Activated CD8-positive, alpha-beta memory T cell treated with anti-CD3 and anti-CD28 coated beads for 4 hours (primary cell): ENCODE data around the gene IL1R2.

Experiments
- DNase-seq, 2 donors: peaks; one replicate each; pipeline ENCODE4 v3.0.0-alpha.2; 2020; ENCODE audit warnings: low read depth in 2 of 2

The IL1R2 gene

DNA sequence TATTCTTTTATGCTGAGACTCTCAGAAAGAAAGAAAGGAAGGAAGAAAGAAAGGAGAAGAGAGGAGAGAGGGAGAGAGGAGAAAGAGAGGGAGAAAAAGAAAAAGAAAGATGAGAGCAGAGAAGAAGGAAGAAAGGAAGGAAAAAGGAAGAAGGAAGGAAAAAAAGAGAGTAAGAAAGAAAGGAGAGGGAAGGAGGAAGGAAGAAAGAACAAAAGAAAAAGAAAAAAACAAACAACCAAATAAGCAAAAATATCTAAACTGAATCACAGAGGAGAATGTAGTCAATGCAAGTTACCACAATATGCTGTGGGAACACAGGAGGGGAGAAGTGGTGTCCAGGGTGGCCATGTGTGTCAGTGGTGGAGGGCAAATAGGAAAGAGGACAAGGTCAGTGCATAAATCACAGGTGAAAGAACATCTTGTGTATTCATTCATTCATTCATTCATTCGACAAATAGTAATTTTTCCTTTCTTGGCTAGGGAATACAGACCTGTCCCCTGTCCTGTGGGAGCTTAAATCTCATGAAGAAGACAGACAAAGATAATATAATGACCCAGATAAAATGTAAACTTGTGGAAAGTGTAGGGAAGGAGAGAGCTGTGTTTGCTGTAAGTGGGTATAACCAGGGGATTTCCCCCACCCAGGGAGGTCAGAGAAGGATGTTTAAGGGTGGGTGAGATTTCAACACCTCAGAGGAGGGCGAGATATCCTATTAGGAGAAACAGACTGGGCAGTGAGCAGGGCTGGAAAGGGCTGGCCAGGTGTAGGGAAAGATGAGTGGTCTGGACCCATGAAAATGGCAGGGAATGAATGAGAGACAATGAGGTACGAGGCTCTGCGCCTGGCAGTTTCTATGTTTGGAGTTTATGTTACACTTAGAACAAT, 50.7 kb downstream of the IL1R2 start:
- DNase-seq: no peak

DNA sequence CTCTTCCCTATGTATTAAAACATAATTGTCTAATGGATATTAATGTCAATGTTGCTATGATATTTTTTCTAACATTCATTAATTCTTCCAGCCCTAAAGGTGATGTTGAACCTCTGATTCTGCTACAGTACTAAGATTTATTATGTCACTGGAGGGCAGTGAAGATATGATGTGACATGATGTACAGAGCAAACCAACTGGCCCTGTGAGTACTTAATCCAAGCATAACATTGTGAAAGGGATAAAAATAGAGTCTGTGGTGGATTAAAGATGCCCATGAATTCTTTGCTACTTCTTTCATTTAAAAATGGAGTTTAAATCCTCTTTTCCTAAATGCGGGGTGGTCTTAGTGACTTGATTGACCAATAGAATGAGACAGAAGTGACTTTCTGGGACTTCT, 51.8 kb downstream of the IL1R2 start:
- DNase-seq: no peak

DNA sequence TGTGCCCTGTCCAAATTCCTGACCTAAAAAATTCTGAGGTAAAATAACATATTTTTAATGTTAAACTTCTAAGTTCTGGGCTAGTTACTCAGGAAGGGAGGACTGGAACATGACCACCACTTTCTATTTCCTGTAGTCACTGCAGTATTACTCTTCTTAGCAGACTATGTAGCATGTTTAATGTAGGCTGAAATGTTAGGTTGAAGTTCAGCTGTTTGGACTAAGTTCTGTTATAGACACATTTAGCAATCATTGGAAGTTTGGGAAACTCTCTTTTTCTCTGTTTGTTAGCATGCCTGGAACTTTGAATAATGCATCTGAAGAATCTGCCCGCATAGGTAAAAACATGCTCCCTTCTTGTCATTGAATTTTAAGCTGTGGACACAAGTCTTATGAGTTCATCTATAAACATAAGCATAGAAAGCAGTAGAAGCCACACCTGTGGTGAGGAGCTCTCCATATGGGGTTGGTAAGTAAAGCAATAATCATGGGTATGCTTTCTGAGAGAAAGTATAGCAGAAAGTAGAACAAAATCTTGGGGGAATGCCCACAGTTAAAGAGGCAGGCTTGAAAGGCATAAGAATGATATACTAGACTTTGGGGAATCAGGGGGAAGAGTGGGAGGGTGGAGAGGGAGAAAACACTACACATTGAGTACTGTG, 52.6 kb downstream of the IL1R2 start:
- no peak for DNase-seq

DNA sequence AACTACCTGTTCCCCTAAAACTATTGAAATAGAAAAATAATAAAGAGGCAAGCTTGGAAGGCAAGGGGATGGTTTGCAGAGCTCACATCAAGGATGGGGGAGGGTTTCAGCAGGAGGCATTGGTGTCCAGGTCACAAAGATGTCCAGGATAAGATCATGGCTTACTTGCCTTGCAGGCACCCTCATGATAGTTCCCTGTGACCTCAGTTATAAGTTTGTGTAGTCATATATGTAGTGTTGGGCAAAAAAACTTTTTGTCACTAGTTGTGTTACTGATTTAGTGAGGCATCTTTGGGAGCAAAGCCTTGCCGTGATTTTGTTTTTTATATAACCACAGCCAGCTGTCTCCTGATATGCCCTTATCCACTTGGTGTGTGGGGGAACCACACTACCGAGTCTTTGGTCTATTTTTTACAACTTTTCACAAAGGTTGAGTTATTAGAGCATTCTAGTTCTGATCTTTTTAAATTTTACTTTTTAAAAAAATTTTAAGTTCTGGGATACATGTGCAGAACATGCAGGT, 53.3 kb downstream of the IL1R2 start:
- DNase-seq: no peak

DNA sequence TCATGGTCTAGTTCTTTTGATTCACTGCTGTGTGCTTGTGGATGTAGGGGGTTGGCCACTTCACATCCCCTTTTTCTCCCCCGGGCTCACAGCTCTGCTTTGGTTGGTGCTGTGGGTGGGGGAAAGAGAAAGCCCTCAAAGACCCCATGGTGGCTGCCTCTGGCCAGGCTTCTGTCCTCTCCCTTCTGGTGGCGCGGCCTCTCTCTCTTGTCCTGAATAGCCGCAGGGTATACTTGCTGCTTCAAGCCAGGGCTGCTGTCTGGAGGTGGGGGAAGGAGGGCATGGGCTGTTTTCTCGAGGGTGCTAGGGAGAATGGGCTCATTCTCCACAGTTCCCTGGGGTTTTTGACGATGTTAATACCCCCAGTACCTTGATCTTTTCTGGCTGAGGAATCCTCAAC, 53.9 kb downstream of the IL1R2 start:
- no peak for DNase-seq

DNA sequence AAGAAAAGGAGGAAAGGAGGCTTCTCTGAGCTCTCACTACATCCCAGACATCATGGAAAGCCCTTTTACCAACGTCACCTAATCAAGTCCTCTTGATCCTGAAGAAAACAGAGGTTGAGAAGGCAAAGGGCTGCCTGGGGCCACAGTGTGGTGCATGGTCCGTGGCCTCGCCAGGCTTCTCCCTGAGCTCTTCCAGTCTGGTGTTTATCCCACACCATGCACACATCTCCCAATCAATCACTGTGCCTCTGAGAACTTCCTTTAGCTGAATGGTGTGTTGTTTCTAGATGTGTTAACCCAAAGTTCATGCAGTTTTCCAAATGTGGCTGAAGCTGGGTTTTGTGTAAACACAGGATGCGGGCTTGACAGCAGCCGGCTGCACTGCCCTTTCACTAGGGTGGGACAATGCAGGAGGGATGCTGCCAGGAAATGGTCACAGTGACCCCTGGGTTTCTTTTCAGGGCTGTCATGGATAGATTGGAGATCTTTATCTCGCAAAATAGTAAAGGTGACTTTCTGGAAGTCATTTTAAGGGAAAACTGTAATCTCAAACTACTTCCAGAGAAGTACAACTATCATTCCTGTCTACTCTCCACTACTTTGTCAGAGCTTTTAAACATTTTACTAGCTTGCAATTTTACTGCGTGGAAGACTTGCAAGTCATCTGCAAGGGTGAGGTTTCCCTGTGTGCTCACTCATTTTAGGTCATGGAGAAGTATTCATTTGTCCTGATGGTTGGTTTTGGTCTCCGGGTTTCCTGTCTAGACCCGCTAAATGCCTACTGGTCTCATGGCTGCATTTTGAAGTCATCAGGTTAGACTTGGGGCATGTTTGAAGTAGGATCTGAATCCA, 54.6 kb downstream of the IL1R2 start:
- DNase-seq: no peak

DNA sequence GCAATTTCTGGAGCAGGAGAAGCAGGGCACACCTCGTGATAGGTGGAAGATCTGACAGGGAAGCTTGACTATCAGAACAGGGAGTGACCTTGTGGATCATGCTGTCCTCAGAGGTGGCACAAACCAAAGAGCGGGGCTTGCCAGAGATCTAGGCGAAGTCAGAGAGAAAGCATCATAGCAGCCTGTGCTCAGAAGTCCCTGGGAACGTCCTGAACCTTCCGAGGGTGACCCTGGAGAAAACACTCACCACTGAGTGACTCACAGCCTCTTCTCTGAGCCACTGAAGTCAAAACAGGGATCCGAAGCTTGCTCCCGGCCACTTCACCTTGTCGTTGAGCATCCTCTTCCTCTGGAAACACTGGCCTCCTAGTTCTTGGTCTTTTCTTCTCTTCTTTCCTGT, 56.7 kb downstream of the IL1R2 start:
- DNase-seq: no peak

DNA sequence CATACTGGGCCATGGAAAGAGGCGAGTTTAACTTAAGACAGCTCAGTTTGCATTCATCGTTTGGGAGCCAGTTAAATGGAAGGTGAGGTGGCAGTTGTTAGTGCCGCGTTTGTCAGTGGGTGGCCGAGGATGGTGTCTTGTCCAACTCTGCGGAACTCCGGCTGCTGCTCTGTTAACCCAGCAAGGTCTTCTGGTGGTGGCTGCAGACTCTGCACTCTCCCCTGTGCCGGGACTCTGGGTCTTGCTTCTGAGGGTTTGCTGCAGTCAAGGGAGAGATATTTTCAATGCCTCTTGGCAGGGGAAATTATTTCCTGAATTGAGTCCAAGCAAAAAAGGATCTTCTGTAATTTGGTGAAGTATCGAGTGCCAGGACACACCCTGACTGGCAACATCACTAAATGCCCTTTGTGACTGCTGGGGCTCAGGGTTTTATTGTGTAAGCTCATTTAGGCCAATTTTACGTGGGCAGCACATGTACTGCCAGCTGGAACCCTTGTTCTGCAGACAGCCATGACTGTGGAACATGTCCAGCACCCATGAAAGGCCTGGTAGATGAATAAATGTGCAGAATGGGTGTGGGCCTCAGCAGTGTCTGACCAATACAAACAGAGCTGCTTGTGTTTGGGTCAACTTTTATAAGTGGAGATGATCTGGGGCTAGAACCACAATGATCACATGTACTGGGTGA, 58.1 kb downstream of the IL1R2 start:
- DNase-seq: no peak

DNA sequence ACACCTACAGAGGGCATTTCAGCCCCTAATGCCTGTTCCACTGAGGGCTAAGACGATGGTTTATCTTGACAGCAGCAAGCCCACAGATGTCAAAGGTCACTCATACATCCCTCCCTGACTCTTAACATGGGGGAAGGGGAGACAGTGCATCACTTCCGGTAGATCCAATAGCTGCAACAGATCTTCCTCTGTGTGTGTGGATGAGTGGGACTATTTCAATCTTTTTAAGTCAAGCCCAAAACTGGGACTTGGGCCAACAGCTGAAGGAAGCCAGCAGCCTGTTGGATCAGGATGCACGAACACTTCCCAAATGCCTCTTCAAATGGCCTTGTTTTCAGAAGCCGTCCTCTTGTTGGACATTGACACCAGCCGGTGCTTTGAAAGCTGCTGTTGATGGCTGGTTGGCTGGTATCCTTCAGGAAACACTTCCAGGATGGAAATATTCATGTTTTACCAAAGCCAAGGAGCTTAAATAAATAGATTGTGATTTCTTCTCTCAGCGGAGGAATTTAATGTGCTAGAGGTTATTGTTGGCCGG, 59.2 kb downstream of the IL1R2 start:
- no peak for DNase-seq

DNA sequence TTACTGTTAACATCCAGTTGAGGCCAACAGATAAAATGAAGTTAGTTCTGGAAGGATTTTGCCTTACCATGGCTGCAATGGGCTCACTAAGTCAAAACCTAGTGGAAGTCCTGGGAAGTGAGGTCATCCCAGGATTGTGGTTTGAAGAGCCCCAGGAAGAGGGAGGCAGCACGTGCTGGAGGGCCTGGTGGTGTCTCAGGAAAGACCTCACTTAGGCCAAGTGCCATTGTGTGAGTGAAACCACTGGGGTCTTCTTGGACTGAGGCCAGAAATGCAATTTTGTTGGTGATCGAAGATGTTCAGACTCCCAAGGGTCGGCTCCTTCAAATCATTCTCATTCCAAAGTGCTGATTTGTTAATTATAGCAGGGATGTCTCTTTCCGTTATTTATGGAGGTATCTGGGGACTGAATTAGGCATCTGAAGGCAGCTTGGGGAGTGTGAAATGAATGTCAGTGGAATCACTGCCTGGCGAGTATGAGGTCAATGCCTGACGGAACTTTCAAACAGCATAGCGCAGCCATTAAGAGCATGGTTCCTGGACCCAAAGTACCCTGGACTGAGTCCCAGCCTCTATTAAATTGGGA, 60.0 kb downstream of the IL1R2 start:
- DNase-seq: no peak

DNA sequence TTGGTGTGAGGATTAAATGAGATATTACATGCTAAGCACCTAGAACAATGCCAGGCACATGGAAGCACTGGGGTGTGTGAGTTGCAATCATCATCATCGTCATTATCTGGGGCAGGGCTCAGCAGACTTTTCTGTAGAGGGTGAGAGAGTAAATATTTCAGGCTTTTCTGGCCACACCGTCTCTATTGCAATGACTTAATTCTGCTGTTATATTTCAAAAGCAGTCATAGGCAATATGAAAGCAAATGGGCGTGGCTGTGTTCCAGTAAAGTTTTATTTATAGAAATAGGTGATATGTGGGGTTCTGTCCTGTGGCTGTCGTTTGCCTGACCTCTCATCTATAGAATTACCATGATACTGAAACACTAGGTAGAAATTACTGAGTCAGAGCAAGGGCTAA, 60.6 kb downstream of the IL1R2 start:
- no peak for DNase-seq

DNA sequence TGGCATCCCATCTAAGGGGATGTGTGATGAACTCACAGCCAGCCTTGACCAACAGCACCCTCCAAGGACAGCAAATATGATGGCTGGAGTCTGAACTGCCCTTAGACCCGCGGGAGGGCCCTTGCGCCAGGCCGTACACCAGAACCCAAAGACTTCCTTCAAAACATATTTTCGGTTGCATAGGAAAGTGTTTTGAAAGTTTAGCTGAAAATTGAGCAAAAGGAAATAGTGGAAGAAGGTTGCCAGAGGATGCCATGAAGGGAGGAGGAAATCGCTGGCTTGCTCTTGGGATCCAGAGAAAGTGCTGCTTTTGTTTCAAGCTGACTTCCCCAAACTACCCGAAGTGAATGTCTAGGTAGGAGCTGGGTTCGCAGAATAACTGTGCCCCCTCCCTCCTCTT, 61.3 kb downstream of the IL1R2 start:
- DNase-seq: no peak

DNA sequence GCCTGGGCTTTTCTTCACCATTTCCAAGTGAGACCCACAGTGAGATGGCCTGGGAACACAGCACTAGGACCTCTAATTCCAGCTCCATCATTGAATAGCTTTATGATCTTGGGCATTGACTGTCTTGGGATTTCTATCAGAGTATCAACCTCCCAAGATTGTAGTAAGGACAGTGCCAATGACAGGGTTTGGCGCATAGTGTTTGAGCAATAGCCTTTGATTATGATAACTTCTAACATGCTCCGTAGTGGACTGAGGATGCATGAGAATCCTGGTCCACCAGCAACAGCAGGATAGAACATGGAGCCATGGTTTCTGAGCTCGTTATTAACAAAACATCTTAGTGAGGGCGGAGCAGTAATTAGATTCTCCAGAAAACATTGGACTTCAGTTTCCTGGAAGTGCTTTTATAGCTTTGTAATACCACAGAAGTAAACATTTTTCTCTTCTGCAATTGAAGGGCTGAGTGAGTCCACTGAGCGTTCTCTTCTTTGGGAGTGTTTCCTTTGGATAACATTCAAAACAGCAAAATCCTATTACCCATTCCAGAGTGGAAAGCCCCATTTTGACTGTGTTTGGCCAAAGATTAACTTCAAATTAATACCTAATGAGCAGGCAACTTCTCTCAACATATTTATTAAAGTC, 63.7 kb downstream of the IL1R2 start:
- DNase-seq: no peak

DNA sequence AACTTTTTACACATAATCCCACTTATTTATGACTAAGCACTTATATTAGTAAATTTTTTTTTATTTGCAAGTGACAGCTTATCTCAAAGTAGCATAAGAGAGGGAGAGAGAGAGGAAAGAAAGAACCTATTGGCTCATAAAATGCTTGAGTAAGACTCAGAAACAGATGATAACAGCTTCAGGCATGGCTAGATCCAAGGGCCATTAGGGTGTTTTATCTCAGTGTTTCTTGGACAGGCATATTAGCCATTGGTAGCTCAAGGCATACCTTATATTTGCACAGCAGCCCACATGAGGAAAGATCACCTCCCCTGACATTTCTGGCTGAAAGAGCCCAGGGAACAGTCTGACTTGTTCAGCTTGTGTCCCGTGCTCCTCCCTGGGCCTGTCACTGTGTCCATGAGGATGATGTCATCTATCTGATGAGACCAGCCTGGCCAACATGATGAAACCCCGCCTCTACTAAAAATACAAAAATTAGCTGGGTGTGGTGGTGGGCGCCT, 64.4 kb downstream of the IL1R2 start:
- DNase-seq: no peak

DNA sequence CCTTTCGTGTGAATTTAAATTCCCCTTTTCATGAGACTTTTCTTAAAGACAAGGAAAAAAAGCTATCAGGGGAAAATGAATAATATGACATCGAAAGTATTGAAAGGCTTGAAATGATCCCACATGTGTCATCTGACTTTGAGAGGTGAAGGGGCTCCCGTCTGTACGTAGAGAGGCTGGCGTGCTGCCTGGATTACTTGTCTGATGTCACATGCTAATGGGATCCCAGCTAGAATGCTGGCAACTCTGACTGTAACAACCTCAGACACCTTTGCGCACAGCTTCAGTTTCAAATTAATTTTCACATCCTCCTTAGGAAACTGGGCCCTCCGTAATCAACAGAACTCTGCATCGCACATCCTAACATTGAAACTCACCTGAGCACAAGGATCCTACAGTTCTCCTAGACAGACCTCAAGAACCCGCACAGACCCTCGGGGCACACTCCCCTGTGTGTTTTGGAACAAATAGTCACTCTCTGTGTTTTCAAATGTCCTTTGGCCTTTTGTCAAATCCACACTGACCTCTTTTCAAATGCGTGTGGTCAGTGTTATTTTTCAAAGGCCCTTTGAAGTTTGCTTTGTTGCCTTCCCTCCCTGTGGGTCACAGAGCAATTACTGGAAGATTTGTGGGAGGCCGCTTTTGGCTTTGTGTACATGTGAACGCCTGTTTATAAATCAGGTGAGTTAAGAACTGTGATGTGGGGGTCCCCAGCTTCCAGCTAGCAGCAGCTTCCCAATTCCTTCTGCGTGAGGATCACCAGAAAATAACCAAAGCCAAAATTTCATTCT, 65.9 kb downstream of the IL1R2 start:
- no peak for DNase-seq

DNA sequence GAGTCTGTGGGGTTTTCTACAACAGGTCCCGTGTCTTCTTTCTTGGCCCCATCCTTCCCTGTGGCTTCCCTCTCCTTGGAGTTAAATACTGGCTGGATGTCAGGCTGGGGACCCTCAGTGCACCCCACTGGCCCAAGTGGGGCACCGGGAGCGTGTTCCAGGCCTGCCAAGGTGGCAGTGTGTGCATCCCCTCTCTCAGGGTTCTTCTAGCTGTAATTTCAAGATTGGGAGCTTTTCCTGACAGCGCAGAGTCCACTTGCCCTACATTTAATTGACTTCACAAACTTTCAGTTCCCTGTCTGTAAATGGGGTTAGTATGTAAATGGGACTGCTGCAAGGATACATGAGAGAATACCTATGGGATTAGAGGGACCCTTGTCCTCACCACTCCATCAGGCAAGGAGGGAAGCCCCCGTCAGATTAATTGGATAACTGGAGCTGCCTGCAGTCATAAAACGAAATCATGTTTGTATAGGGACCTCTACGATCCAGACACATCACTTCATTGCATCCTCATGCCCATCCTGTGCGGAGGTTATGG, 66.6 kb downstream of the IL1R2 start:
- no peak for DNase-seq

DNA sequence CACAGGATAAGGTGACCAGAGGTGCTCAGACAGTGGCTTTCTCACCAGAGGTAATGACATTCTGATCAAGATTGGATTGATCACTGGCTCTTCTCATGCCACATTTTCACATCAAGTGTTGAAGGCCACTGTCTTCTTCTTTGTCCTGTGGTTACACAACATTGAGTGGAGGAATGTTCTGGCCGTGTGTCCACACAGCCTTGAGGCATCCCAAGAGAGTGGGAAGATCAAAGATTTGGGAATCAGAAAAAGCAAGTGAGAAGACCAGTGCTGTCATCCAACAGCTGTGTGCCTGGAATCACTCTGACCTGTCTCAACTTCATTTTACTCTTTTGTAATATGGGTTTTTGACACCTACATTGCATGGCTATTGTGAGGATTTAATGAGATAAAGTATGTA, 67.4 kb downstream of the IL1R2 start:
- no peak for DNase-seq

DNA sequence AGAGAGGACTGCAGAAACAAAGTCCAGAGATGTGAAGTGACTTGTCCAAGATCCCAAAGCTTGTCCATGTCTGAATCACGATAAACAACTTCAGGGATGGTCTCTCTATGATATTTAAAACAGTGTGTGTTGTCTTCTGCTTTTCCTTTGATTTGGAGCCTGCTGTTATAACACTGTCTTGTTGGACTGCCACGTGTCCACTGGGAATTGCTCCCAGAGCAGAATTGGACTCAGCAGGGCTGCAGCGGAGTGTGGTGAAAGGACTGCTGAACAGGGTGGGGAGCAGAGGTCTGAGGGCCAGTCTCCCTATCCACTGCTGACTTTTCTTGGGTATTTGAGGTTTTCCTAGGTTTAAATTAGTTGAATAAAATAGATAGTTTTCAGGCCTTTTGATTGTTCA, 68.3 kb downstream of the IL1R2 start:
- no peak for DNase-seq

DNA sequence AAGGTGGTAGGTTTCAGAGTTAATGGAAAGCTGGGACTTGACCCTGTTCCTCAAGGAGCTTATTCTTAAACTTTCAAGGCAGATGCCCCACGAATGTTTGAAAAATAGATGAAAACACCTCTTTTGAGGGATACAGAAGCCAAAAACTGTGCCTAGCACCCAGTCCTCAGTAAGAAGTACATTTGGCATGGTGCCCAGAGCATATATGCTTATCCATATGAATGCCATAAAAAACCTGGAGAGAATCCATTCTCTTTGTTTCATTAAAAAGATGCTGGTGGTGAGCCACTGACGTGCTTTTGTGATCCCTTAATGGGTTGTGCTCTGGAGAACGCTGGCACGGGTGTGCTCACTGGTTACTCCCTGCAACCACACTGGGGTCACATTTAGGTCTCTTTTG, 69.0 kb downstream of the IL1R2 start:
- DNase-seq: no peak
